Right cardiac atrium (tissue), 5 donors: ENCODE results near the gene MTCL1. TPM values are rescaled to one million over a fixed set of nuclear protein-coding genes. Genes with fewer than 3 reads are reported as not detected.

Experiments used
- ATAC-seq, 2 donors: fragments of 200-7000 bp; cut with Tn5 transposase; one replicate each; pipeline versions ENCODE4 v1.8.0 to v1.9.1; 2020; ENCODE audit warnings: moderate library complexity in 2 of 2, mild to moderate bottlenecking in 1 of 2
- DNase-seq, 3 donors: peaks; one replicate each; pipeline ENCODE4 v3.0.0-alpha.2; 2020
- H3K27ac ChIP-seq: one replicate; pipeline ENCODE4 v1.5.1; 2013; ENCODE audit warnings: mild to moderate bottlenecking, low read length, control low read depth, moderate library complexity
- H3K27me3 ChIP-seq: one replicate; pipeline ENCODE4 v1.6.1; 2013; ENCODE audit not compliant: control insufficient read depth, insufficient read depth
- H3K4me1 ChIP-seq: one replicate; pipeline ENCODE4 v1.6.1; 2013; ENCODE audit warnings: low read length; ENCODE audit not compliant: control insufficient read depth, insufficient read depth
- H3K4me3 ChIP-seq: one replicate; pipeline ENCODE4 v1.5.1; 2013; ENCODE audit warnings: low read length, control low read depth
- H3K9me3 ChIP-seq: one replicate; pipeline ENCODE4 v1.6.1; 2013; ENCODE audit warnings: low read length; ENCODE audit not compliant: control insufficient read depth
- WGBS: extraction: QIAGEN DNeasy Blood & Tissue Kit; methylation state at CpG from one replicate; pipeline ENCODE4 v1.1.7; 2013; 5-methylcytosine and 5-hydroxymethylcytosine counted together
- intact Hi-C, 4 donors: fragments of 100-400 bp; cut with DNase I; formaldehyde crosslinking; loops; one replicate each; pipeline versions ENCODE4 v1.11.0 to v1.14.0; 2022 to 2023
- polyA plus RNA-seq: library from polyadenylated mRNA; stranded (reverse); fragments of 200-250 nt; gene quantifications from one replicate; pipeline ENCODE4 v1.2.3, GENCODE V29; 2013
- total RNA-seq, 4 donors: library from RNA; stranded (reverse); fragmentation: NEBNext Ultra II Directional; extraction: Animal tissue kit (Norgen Biotek cat#: 25700); gene quantifications; one replicate each; pipeline ENCODE4 v1.2.1, GENCODE V29; 2021
- donor health status: healthy with polysubstance abuse.
- donor health status: DM: no; HTN: yes; CAD: no.
- donor health status: DM: no; HTN: no; CAD: no.
- donor health status: DM: no; HTN: yes; CAD: no; lungs with severe emphysema.
- donor health status: DM: yes; HTN: yes; CAD: no.

MTCL1 gene
- total and polyA plus RNA-seq, 5 donors = 5.3 to 8.7 (median 6.4) TPM

DNA sequence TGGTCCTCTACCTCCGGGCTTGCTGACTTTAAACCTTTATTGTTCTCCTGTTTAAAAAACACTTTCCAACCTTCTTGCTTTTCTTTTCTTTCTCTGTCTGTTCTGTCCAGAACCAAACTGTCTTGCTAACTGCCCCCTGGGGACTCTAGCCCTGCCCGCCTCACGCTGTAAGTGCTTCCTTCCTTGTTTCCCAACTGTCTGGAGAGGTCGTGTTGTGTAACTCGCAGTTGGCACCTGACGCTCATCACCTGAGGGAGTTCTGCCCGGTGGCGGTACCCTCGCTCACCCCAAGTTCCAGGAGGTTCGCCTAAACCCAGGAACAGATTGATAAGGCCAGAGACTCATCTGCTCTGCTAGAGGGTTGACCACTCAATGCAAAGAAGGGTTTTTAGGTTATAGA is 123.4 kb downstream of the MTCL1 start:
- peaks cover 2% of the 10 kb centered on the region for H3K4me1 ChIP-seq
- no peaks in the 10 kb centered on the region for H3K9me3 ChIP-seq
- intact Hi-C loops = no loop called here
- 66% methylated on average over 10 of the region's 10 CpGs for WGBS
- H3K27me3 ChIP-seq = no peaks in the 10 kb centered on the region
- DNase-seq = no peak
- no peak overlapping the region for H3K27ac ChIP-seq
- no peak overlapping the region for H3K4me3 ChIP-seq
- ATAC-seq = no peak

DNA sequence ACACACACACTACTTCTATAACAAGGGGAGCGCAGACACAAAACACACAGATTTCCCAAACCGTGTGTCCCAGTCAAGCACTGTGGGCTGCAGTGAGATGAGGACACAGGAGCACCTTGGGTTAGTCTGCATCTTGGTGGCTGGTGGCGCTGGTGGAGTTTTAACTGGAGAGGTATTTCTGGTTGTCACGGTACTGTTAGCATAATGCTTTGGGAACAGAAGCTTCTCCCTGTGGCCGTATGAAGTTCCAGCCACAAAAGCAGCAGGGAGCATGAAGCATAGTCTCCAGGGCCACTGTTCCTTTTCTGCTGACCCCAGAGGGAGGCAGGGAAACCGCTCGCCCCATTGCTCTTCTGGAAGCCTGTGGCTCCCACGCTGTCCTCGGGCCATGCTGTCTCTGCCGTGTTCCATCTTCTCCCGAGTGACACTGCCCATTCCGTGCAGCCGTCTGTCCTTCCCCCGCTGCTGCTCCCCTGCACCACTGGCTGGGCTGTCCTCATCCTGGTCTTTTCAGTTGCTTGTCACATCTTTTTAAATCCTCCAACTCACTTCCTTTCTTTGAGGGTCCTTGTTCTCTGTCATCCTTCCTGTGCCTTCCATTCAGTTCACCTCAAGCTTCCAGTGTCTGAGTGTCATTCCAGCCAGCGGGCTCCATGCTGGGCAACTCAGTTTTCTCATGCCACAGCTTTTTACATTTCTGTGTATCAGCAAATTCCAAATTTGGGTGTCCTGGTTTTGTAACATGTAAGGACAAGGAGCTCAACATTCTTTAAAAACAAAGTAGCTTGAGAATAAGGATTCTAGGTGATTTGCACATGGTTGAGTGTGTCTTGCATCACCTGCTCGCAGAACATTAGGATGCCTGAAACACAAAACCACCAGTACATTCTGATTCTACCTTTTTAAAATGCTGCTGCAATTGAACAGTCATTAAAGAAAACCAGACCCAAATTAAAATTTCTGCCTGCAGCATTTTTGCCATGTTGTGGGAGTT is 125.0 kb downstream of the MTCL1 start:
- intact Hi-C loops = no loop called here
- ATAC-seq = no peak

DNA sequence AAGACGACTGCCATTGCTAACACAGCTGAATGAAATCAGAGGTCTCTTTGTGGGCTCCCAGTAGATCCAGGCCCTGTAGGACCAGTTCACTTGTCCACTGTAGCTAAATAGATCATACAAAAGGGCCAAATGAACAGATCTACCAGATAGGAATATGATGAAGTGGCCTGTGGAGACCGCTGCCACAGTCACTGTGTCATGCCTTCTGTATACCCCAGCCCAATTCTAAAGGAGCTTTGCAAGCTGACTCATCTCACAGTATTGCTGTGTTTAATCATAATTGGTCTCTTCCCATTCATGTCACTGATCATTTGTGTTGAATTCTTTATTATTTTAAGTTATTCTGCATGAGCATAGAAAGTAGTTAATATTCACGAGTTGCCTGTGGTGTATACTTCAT is 125.8 kb downstream of the MTCL1 start:
- H3K27ac ChIP-seq = no peak overlapping the region
- no peak for DNase-seq
- no peak for ATAC-seq
- H3K4me3 ChIP-seq = no peak overlapping the region
- no peaks in the 10 kb centered on the region for H3K27me3 ChIP-seq
- H3K9me3 ChIP-seq = no peaks in the 10 kb centered on the region
- 87% methylated on average over 3 of the region's 3 CpGs for WGBS
- intact Hi-C loops = no loop called here
- H3K4me1 ChIP-seq = peaks cover 3% of the 10 kb centered on the region

More for the DNA sequence above, 125.0 kb downstream of the MTCL1 start:
- DNase-seq = no peak
- Histone ChIP-seq H3K27me3 (no peaks in the 10 kb centered on the region), H3K4me1 (peaks cover 3% of the 10 kb centered on the region), H3K4me3 (no peak overlapping the region), H3K27ac (no peak overlapping the region), H3K9me3 (no peaks in the 10 kb centered on the region)
- WGBS = 93% methylated on average over 16 of the region's 16 CpGs

DNA sequence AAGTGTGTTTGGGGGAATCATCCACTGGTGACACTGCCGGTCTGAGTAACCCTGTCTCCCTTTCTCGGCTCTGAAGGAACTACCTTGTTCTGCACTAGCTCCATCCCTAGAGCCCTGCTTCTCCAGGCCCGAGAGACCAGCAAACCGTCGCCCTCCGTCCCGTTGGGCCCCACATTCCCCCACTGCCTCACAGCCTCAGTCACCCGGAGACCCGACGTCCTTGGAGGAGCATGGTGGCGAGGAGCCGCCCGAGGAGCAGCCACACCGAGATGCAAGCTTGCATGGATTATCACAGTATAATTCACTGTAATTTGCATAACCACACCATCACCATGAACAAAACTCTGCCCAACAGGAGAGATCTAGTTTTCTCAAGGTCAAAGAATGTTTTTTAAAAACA is 126.2 kb downstream of the MTCL1 start:
- intact Hi-C loops = no loop called here
- H3K27me3 ChIP-seq = no peaks in the 10 kb centered on the region
- WGBS = 96% methylated on average over 14 of the region's 14 CpGs
- no peak for ATAC-seq
- no peaks in the 10 kb centered on the region for H3K9me3 ChIP-seq
- no peak for DNase-seq
- no peak overlapping the region for H3K27ac ChIP-seq
- H3K4me1 ChIP-seq = peaks cover 3% of the 10 kb centered on the region
- H3K4me3 ChIP-seq = no peak overlapping the region

DNA sequence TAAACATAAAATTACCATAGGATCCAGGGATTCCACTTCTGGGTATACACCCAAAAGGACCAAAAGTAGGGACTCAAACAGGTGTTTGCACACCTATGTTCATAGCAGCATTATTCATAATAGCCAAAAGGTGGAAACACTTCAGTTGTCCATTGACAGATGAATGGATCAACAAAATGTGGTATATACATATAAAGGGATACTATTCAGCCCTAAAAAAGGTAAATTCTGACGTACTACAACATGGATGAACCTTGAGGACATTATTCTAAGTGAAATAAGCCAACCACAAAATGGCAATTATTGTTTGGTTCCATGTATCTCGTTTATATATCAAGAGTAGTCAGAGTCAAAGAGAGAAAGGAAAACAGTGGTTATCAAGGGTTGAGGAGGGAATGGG is 128.1 kb downstream of the MTCL1 start:
- ATAC-seq (no peak), DNase-seq (no peak)
- no peak overlapping the region for H3K27ac ChIP-seq
- 84% methylated on average over 2 of the region's 2 CpGs for whole genome bisulfite sequencing
- intact Hi-C loops = no loop called here
- H3K9me3 ChIP-seq = no peaks in the 10 kb centered on the region
- H3K4me1 ChIP-seq = peaks cover 3% of the 10 kb centered on the region
- H3K27me3 ChIP-seq = no peaks in the 10 kb centered on the region
- no peak overlapping the region for H3K4me3 ChIP-seq

DNA sequence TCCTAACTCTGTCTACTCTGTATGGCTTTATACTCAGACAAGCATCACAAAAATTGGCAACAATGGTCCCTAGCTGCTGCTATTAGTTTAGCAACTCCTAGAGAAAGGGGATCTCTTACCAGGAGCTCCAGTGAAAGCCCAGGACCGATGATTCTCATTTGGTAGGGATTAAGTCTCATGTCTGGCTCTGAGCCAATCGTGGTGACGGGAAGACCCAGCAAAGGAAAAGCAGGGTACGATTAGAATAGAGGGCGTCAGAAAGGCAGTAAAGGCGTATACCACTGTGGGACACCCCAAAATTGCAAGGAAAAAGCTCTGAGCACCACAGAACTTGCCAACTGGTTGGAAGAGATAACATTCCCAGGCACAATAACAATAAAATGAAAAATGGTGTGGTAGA is 129.5 kb downstream of the MTCL1 start:
- DNase-seq = no peak
- Histone ChIP-seq H3K4me1 (peaks cover 3% of the 10 kb centered on the region), H3K27ac (no peak overlapping the region), H3K4me3 (no peak overlapping the region), H3K9me3 (no peaks in the 10 kb centered on the region), H3K27me3 (no peaks in the 10 kb centered on the region)
- intact Hi-C loops = no loop called here
- 58% methylated on average over 6 of the region's 6 CpGs for WGBS
- no peak for ATAC-seq

DNA sequence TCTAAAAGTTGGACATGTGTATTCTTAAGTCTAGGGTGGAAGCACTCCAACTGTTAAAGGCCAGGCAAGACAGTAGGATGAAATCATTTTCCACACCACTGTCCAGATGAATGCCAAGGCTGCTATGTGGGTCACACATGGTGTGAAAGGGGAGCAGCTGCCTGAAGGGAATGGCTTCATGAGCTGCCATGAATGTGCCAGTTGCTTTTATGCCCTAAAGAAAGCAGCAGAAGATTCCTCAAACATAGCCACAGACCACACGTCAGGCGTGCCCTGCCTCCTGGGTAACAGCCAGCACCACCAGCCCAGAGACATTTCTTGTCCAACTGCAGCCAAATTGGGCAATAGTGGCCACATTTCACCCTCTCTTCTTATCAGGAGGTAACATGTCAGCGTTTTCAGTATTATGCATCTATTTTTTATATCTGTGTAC is 130.2 kb downstream of the MTCL1 start:
- H3K27me3 ChIP-seq = no peaks in the 10 kb centered on the region
- H3K27ac ChIP-seq = peak overlapping the region; percentile 1
- ATAC-seq (peak; percentile 28 to 44), DNase-seq (no peak)
- peaks cover 3% of the 10 kb centered on the region for H3K4me1 ChIP-seq
- intact Hi-C loops = no loop called here
- H3K9me3 ChIP-seq = no peaks in the 10 kb centered on the region
- WGBS = 44% methylated on average over 3 of the region's 3 CpGs
- H3K4me3 ChIP-seq = no peak overlapping the region

DNA sequence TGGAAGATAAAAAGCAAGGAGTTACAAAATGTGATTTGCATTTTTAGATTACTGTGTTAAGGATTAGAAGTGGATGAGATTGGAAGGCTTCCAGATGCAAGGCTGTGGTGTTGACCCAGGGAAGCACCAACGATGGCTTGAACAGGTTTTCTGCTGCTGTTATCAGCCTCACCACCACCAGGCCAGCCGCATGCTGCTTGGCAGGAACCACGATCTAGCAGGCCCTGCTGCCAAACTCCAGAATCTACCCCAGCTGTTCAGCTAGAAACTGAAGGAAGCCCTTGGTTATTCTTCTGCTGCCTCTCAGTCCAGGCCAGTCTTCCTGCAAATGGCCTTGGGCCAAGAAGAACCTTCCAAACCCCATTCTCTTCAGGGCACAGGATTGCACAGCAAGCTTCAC is 133.9 kb downstream of the MTCL1 start:
- DNase-seq (peak in 2 of 3 donors; percentile 75 to 76), ATAC-seq (peak; percentile 35 to 59)

DNA sequence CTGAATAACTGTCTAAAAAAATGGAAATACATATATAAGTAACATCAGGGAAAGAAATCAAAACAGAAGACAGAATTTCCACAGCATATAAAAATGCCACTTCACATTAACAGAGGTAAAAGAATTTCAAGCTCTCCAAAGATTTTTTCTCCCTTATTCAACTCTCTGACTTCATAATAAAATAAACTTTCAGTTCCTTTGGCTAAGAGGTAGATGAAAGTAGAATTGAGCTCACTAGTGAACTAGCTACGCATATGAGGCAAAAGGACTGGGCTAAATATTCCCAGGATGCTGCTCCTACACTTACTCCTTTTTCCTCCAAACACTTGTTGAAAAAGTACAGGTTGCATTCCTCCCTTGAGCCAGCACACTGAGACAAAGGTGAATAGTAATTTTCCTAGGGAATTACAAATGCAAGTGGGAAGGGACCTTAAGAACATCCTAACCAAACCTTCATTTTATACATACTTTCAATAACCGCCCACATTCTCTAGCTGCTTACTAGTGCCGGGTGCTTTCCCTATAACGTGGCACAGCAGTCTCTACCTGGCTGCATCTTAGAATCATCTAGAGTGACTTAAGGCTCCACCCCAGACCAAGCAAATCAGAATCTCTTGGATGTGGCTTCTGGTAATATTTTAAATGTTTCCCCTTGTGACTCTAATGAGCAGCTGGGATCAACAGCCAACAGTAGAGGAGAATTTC is 136.6 kb downstream of the MTCL1 start:
- intact Hi-C loops = no loop called here
- no peaks in the 10 kb centered on the region for H3K27me3 ChIP-seq
- H3K4me1 ChIP-seq = no peaks in the 10 kb centered on the region
- ATAC-seq = no peak
- DNase-seq = no peak
- WGBS = 83% methylated on average over 4 of the region's 4 CpGs
- no peak overlapping the region for H3K4me3 ChIP-seq
- no peaks in the 10 kb centered on the region for H3K9me3 ChIP-seq
- no peak overlapping the region for H3K27ac ChIP-seq

More for the DNA sequence above, 133.9 kb downstream of the MTCL1 start:
- H3K9me3 ChIP-seq = no peaks in the 10 kb centered on the region
- H3K27me3 ChIP-seq = no peaks in the 10 kb centered on the region
- 25% methylated on average over 3 of the region's 3 CpGs for WGBS
- no peak overlapping the region for H3K4me3 ChIP-seq
- H3K27ac ChIP-seq = no peak overlapping the region
- intact Hi-C loops = no loop called here
- H3K4me1 ChIP-seq = peaks cover 3% of the 10 kb centered on the region

DNA sequence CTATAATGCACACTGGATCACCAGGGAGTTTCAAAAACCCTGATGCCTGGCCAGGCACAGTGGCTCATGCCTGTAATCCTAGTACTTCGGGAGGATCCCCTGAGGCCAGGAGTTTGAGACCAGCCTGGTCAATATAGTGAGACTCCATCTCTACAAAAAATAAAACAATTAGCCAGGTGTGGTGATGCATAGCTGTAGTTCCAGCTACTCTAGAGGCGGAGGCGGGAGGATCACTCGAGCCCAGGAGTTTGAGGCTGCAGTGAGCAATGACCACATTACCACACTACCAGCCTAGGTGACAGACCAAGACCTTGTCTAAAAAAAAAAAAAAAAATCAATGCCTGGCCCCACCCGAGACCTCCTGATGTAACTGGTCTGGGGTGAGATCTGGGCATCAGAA is 137.2 kb downstream of the MTCL1 start:
- Histone ChIP-seq H3K27me3 (no peaks in the 10 kb centered on the region), H3K9me3 (no peaks in the 10 kb centered on the region), H3K27ac (no peak overlapping the region), H3K4me1 (no peaks in the 10 kb centered on the region), H3K4me3 (no peak overlapping the region)
- DNase-seq = no peak
- WGBS = 93% methylated on average over 5 of the region's 5 CpGs
- no peak for ATAC-seq
- intact Hi-C loops = no loop called here

DNA sequence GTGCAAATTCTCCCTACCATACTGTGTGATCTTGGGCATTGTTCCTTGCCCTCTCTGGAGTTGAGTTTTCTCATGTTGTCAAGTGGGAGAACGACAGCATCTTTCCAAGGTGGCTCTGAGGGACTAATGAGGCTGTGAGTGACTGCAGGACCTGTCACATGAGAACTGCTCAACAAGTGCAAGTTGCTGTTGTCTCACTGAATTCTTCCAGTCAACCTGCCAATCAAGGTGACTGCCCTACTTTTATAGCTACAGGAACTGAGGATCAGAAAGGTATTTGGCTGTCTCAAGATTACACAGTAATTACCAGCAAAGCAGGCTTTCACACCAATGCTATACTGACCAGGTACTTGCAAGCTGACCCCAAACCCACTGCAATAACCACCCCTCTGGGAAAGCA is 137.6 kb downstream of the MTCL1 start:
- no peaks in the 10 kb centered on the region for H3K9me3 ChIP-seq
- ATAC-seq (no peak), DNase-seq (no peak)
- no peaks in the 10 kb centered on the region for H3K27me3 ChIP-seq
- 53% methylated on average over 1 of the region's 1 CpG for WGBS
- H3K4me1 ChIP-seq = no peaks in the 10 kb centered on the region
- no peak overlapping the region for H3K4me3 ChIP-seq
- H3K27ac ChIP-seq = no peak overlapping the region
- intact Hi-C loops = no loop called here
